ACHN (cell line): Measurements from ENCODE around the gene RFX7.
A peak's percentile ranks its signal among the peaks of the same experiment; 100 is the strongest.

Experiments
- DNase-seq: peaks from one replicate; pipeline ENCODE4 v3.0.0-alpha.2; 2015
- in situ Hi-C: cut with HindIII; loops from 2 replicates; pipeline ENCODE4 v1.10.0; 2017; ENCODE audit warnings: low sequenced_read_pairs, low pct_ligation_motif_present, low pct_unique_long_range_greater_than_20kb

RFX7 gene

DNA sequence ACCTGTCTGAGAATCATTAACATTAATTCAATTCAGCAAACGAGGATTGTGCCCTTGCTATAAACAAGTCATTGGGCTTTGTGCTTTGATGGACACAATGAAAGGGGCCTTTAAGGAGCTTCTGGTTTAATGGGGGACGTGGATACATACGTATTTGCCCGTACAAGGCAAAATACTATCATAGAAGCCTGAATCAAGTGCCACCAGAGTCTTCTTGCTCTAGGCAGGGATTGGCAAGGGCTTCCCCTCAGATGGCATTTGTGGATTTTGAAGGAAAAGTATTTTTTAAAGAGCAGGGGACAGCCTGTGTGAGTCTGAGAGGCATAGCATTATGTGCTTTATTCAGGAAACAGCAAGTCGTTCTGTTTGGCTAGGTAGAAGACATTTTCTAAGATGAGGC, 166.6 kb downstream of the RFX7 start:
- in situ Hi-C loops: no loop called here
- no peak for DNase-seq

DNA sequence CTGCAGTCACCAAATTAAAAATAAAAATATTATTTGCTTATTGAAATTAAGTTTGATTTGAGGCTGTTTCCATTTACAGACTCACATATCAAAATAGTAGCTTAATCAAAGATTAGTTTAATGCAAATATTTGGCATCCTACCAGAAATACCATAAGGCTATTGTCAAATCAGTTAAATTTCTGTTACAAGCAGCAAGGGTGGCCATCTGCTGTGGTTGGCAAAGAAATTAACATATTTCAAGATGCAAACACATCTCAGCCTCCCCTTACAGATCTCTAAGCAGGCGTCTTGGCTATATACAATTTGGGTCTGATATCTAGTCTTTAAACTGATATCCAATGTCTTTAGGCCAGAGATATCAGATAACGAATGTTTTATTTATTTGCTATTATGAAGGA, 167.0 kb downstream of the RFX7 start:
- in situ Hi-C loops: no loop called here
- no peak for DNase-seq

DNA sequence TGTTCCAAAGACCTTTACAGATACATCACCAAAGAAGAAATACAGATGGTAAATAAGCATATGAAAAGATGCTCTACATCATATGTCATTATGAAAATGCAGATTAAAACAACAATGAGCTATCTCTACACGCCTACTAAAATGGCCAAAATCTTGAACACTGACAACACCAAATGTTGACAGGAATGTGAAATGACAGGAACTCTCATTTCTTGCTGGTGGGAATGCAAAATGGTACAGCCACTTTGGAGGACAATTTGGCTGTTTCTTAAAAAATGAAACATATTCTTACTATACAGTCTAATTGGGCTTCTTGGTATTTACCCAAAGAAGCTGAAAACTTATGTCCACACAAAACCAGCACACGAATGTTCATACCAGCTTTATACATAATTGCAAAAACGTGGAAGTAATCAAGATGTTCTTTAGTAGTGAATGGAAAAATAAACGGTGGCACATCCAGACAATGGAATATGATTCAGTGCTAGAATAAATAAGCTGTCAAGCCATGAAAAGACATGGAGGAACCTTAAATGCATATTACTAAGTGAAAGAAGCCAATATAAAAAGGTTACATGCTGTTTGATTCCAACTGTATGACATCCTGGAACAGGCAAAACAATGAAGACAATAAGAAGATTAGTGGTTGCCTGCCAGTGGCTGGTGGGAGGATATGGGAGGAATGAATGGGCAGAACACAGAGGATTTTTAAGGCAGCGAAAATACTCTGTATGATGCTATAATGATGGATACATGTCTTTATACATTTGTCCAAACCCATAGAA, 169.0 kb downstream of the RFX7 start:
- in situ Hi-C loops: no loop called here
- no peak for DNase-seq

DNA sequence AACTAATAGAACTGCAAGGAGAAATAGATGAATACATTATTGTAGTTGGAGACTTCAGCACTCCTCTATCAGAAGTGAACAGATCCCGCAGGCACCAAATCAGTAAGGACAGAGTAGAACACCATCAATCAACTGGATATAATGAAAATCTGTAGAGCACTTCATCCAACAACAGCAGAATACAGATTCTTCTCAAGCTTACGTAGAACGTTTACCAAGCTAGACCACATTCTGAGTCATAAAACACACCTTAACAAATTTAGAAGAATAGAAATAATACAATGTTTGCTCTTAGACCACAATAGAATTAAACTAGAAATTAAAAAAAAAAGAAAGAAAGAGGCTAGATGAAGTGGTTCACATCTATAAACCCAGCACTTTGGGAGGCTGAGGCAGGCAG, 179.5 kb downstream of the RFX7 start:
- DNase-seq: no peak
- in situ Hi-C loops: no loop called here

DNA sequence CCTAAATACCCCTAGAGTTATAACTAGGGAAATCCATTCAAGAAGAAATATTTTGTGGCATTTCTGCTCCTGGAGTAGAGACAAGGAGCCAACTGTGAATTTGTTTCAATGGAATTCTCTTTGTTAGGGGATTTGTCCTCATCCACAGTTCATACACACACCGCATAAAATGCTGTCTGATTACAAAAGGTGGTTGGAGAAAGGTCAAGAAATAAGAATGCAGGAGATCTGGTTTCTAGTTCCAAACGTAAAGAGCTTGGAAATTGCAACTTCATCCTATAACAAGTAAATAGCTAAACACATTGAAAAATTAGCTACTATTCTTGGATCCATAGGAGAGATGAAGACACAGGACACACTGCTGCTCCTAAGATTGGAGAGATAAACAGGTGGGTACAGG, 184.0 kb downstream of the RFX7 start:
- no peak for DNase-seq
- in situ Hi-C loops: no loop called here

DNA sequence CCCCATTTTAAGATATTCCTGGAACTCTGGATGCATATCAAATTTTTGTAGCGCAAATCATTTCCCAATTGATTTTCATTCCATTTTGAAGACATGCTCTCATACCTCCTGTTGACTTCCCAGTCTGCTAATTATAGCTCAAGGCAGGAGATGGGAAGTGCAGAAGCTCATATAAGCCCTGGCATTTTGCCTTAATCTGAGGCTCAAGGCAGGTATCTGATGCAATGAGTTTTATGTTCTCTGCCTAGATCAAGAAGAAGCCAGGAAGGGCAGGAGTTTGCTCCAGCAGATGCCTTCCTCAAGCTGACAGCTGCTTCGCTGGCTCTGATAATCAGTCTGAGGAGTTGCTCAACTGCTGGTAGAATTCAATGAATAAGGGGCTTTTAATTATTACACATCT, 184.7 kb downstream of the RFX7 start:
- in situ Hi-C loops: no loop called here
- no peak for DNase-seq

DNA sequence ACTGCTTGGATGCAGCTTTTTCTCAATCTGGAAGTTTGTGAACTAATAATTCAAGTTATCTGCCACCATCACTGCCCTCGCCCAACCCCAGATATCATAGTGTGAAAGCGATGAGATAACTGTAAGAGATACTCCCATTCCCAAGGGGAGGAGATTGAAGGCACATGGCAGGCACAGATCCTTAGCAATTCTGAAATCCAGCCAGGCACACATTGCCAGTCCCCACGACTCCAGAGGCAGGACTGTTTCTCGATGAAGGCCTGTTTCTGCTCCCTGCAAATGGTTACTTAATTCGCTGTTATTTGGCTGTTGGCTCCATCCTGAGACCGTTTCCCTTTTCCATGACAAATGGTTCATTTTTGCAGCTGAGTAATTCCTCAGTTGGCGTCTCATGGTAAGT, 187.1 kb downstream of the RFX7 start:
- DNase-seq: no peak
- in situ Hi-C loops: no loop called here

DNA sequence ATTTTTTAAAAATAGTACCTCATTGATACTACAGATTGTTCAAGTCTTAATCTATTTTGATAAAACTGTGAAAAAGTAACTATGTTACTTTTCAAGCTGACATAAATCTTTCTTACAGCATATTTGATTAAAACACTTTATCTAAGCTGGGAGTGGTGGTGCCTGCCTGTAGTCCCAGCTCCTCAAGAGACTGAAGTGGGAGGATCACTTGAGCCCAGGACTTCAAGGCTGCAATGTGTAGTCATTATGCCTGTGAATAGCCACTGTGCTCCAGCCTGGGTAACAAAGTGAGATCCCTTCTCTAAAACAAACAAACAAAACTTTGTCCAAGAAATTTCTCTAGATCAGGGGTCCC, 190.7 kb downstream of the RFX7 start:
- no peak for DNase-seq
- in situ Hi-C loops: no loop called here

DNA sequence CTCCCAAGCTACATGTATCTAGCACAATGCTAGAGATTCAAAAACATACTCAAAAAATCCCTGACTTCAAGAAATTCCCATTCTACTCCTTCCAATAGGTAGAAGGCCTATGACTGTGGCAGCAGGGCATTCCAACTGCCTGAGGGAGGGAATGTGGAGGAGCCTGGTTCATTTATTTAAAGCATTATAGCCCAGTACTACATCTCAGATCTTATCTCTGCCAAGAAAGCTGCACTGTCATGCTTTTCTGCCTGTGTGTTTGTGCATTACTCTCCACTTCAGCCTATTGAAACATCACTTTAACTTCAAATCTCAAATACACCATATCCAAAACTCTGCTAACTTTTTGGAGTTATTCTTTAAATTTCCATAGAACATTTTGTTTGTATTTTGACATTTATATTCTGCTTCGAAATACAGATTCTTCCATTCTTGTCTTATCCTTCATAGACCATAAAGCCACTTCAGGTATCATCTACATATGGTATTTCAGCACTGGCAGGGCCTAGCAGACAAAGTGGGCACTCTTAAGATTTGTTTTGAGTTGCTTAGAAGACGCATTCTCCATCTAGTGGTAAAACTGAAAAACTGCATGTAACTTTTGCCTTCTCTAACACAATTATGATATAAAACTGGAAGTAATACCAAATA, 191.2 kb downstream of the RFX7 start:
- DNase-seq: peak; percentile 62
- in situ Hi-C loops: no loop called here

DNA sequence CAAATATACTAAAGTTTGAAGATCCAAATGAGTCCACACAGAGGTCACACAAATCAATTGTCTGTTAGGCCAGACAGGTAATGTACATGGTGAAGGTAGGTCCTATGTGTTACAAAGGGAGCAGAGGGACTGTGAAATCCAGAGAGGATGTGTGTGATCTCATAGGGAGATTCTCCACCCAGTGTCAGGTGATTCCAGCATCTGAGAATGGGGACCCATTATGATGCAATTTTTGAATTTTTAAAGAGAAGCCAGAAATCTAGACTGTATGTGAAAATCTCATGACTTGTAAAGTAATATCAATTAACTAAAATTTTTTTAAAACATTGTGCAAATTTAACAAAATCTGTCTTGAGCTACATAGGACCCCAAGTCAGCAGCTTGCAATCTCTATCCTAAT, 192.0 kb downstream of the RFX7 start:
- in situ Hi-C loops: no loop called here
- DNase-seq: no peak

DNA sequence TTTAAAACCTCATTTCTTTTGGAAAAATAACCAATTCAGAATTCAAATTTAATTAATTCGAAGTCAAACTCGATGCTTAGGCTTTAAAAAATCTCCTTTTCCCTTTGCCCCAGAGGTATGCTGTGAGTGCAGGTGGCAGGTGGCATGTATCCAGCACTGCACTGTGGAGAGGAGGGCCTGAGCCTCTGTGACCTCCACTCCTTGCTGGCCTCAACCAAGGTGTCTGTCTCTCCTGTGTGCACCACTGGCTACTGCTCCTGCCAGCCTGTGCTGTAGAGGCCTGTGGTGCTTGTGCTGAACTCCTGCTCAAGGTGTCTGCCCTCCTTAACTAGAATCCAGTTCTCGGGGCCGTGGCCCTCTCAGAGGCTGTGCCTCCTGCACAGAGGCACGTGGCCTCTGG, 194.1 kb downstream of the RFX7 start:
- in situ Hi-C loops: no loop called here
- DNase-seq: no peak

DNA sequence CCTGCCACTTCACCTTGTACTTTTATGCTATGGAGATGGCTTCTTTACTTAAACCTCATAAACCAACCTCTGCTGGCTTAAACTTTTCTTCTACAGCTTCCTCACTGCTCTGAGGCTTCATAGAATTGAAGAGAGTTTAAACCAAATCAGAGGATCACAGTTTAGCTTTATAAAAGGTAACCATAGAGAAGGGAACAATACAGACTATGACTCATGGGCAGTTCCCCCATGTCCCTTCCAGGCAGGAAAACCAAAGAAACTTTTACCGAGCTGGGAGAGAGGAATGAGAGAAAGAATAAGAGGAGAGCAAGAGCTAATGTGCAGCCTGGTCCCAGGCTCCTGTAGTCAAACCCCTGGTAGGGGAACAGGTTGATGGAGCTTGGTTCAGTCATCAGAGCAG, 196.3 kb downstream of the RFX7 start:
- DNase-seq: no peak

DNA sequence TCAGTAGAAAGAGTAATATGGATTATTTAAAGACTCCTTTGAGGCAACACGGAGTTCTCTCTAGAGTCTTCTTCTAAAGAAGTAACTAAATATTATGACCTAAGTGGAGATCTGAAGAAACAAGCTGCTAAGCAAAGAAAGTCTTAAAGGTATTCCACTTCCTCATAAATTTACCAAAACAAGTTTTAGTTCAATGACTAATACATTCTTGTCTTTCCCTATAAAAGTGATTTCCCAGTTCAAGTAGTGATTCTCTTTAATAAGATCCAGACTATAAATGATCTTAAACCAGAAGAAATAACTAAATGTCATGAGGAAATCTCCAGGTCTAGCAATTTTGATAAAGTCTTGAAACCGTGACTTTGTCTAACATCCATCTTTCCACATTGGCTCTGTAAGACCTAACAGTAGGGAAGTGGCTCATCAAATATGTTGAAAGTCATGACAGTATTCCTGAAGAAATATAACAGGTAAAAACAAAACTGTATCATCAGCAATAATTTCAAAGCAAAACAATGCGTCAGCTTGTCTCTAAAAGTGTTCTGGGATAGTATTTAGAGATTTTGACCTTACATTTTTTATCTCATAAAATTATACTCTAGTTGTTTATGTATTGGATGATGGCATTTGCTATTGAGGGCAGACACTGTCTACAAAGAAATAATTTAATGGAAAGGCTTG, 198.5 kb downstream of the RFX7 start:
- in situ Hi-C loops: no loop called here

More for the DNA sequence above, 196.3 kb downstream of the RFX7 start:
- in situ Hi-C loops: no loop called here

DNA sequence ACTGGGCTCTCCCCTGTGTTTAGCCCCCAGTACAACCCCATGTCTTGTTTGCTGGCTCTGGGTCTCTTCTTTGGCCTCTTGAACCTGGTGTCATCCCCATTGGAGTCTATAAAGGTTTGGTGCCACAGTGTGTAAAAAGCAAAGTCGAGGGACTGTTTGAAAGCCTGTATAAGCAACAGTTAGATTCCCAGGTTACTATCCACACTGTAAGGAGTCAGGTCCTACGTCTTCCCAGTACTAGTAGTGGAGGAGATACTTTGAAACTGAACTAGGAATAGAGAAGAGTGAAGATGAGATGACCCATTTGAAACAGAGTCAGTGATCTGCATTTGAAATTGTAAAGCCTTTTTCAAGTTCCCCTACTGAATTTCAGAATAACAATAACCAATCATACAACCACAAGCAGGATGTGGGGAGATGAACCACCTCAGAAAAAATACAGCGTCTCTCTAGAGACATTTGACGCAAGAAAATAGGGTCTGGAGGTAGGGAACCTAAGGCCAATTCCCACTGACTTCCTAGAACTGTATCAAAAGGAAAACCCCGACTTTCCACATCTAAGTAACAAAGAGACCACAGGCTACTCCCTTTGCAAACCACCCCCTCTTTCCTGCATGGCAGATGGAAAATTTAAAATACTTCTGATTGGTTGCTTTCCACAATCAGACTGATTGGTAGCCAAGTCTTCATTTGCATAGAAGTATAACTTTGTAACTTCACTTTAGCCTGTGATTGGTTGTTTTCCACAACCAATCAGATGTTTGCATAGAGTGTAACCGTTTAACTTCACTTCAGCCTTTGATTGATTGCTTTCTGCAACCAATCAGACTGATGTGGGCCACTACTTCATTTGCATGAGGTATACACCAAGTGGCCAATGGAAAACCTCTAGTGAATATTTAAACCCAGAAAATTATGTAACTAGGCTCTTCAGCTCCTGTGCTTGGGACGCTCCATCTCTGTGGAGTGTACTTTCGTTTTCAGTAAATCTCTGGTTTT, 200.4 kb downstream of the RFX7 start:
- peak; percentile 96 for DNase-seq
- in situ Hi-C loops: no loop called here

More for the DNA sequence above, 198.5 kb downstream of the RFX7 start:
- DNase-seq: no peak

DNA sequence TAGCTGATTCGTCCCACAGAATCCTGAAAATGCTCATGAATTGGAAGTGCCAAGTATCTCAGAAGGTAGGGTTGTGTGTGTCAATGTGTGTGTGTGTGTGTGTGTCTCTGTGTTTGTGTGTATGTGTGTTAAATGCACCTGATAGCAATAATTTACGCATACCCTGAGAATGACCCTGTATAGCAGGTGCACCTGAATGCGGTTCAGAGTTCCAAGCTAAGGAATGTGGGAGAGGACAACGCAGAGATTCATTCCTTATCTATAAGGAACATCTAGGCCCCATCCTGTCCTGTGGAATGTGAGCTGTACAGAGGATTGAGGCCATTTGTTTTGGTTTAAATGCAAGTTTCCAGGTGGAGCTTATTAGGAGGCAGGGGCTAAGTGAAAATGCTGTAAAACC, 201.2 kb downstream of the RFX7 start:
- DNase-seq: no peak
- in situ Hi-C loops: no loop called here

DNA sequence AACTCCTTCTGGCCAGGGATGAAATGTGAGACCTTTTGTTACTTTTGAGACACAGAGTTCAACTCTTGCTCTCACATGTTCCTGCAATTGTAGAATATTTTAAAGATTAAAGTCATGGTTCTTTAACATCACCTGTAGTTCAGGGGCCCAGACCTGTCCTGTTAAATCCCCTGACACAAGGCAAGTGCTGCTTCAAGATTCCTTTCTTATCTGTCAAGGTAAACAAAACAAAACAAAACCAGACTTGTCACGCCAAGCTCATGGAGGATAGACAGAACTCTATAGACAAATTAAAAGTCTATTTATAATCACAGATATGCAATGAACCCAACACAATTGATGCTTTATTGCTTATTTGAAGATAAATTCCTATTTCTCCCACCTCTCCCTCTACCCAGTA, 201.6 kb downstream of the RFX7 start:
- in situ Hi-C loops: no loop called here

DNA sequence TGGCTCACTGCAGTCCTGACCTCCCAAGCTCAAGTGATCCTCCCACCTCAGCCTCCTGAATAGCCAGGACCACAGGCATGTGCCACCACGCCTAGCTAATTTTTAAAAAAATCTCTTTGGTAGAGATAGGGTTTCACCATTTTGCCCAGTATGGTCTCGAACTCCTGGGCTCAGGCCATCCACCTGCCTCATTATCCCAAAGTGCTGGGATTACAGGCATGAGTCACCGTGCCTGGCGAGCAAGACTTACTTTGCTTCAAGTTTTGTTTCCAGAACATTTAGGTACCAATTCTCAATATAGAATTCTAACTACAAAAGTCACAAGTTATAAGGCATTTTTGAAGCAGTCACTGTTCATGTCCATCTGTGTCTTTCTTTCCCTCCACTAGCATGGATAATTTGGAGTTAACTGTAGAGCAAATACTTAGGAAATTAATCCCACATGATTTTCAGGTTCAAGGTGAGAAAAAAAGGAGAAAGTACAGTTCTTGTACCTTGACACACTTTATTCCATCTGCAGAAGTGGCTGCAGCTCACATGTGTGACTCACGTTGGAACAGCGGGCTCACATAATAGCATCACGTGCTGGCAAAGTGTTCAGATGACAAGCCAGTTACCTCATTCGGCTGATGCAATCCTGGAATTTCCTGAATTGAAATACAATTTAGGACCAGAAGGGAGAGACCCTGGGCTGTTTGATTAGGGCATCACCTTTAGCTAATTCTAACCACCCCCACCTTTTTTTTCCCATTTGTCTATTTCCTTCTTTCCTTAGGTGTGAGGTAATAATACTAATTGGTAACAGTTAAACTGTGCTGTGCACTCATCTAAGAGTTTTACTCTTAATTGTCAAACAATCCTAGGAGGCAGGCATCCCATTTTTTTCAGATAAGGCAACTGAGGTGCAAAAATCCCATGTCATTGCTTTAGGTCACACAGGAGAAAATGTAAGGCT, 203.3 kb downstream of the RFX7 start:
- in situ Hi-C loops: no loop called here
- DNase-seq: peak; percentile 94

More for the DNA sequence above, 201.6 kb downstream of the RFX7 start:
- no peak for DNase-seq

DNA sequence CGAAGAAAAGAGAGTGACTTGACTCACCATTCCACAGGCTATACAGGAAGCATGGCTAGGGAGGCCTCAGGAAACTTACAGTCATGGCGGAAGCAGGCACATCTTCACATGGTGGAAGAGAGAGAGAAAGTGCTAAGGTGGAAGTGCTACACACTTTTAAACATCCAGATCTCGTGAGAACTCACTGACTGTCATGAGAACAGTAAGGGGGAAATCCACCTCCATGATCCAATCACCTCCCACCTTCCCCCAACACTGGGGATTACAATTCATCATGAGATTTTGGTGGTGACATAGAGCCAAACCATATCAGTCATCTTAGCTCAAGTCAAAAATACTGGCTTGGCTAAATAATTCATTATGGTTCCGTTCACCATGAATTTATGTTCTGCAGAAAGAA, 205.0 kb downstream of the RFX7 start:
- DNase-seq: no peak
- in situ Hi-C loops: no loop called here
